Activated CD4-positive, alpha-beta T cell treated with anti-CD3 and anti-CD28 coated beads for 48 hours (primary cell): ENCODE data around the gene PRELID3B.
"Not testable (repeated sequence)": the region's sequence is repeated elsewhere in the genome, so short reads cannot be mapped to it uniquely, and the experiment has no call there.

Experiments
- DNase-seq: peaks from one replicate; pipeline ENCODE4 v3.0.0-alpha.2; 2020

Gene PRELID3B

GRCh38 chr20:59024111-59024530 is 18.5 kb downstream of the PRELID3B start:
- no peak for DNase-seq

- no peak for DNase-seq
Observed at GRCh38 chr20:59023616-59024015, 19.0 kb downstream of the PRELID3B start.

GRCh38 chr20:59022754-59023153 is 19.8 kb downstream of the PRELID3B start:
- DNase-seq: peak; percentile 0

GRCh38 chr20:59020938-59021551 is 21.5 kb downstream of the PRELID3B start:
- peak; percentile 1 for DNase-seq

- peak; percentile 1 for DNase-seq
Observed at GRCh38 chr20:59019217-59019616, 23.4 kb downstream of the PRELID3B start, which contains the start of gene TUBB1. TSS of gene TUBB1 (plus strand) at chr20:59019429. CDS start at chr20:59019523, 94 bp downstream.

- DNase-seq: peak; percentile 0
Observed at GRCh38 chr20:59018817-59019216, 23.8 kb downstream of the PRELID3B start.

GRCh38 chr20:59017493-59018231 is 24.9 kb downstream of the PRELID3B start:
- DNase-seq: peak; percentile 2

- DNase-seq: peak; percentile 40
Observed at GRCh38 chr20:59016795-59017492, 25.6 kb downstream of the PRELID3B start.

- peak; percentile 1 for DNase-seq
Observed at GRCh38 chr20:59015812-59016711, 26.5 kb downstream of the PRELID3B start.

- peak; percentile 0 for DNase-seq
Observed at GRCh38 chr20:59015411-59015810, 27.2 kb downstream of the PRELID3B start.

- DNase-seq: peak; percentile 1
Observed at GRCh38 chr20:59014680-59015389, 27.8 kb downstream of the PRELID3B start.

GRCh38 chr20:59013959-59014608 is 28.5 kb downstream of the PRELID3B start:
- DNase-seq: peak; percentile 24

- DNase-seq: peak; percentile 0
Observed at GRCh38 chr20:59013031-59013951, 29.3 kb downstream of the PRELID3B start.

GRCh38 chr20:59011874-59012157 is 30.8 kb downstream of the PRELID3B start:
- DNase-seq: not testable (repeated sequence)

- DNase-seq: peak; percentile 3
Observed at GRCh38 chr20:59010995-59011873, 31.4 kb downstream of the PRELID3B start.

GRCh38 chr20:59010321-59010994 is 32.1 kb downstream of the PRELID3B start:
- peak; percentile 1 for DNase-seq

GRCh38 chr20:59008715-59009336 is 33.8 kb downstream of the PRELID3B start:
- DNase-seq: peak; percentile 0
